GM10266 (cell line): ENCODE results near the gene UBAP2.
"Not testable (repeated sequence)": the region's sequence is repeated elsewhere in the genome, so short reads cannot be mapped to it uniquely, and the experiment has no call there.

Experiments
- DNase-seq: peaks from one replicate; pipeline ENCODE4 v3.0.0; 2012; ENCODE audit errors: extremely low spot score
- TF ChIP-seq, protein P1 (sequence below): IDR thresholded peaks from 2 replicates; pipeline ENCODE4 v1.5.1; 2012; ENCODE audit warnings: mild to moderate bottlenecking, low read depth; ENCODE audit not compliant: control insufficient read depth, insufficient read depth; ENCODE audit errors: missing control alignments

Gene UBAP2

DNA sequence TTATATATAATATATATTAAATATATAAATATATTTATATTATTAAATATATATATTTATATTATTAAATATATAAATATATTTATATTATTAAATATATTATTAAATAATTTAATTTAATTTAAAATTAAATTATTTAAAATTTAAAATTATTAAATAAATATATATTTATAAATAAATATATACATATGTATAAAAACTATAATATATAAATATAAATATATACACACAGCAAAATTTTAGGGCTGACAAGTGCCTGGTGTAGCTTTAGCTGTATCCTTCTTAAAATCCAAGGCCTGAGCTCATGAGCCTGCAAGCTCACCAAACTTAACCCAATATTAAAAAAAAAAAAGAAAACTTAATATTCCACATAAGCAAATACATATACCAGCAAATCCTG is 53.2 kb downstream of the UBAP2 start:
- TF ChIP-seq, protein P1, sequence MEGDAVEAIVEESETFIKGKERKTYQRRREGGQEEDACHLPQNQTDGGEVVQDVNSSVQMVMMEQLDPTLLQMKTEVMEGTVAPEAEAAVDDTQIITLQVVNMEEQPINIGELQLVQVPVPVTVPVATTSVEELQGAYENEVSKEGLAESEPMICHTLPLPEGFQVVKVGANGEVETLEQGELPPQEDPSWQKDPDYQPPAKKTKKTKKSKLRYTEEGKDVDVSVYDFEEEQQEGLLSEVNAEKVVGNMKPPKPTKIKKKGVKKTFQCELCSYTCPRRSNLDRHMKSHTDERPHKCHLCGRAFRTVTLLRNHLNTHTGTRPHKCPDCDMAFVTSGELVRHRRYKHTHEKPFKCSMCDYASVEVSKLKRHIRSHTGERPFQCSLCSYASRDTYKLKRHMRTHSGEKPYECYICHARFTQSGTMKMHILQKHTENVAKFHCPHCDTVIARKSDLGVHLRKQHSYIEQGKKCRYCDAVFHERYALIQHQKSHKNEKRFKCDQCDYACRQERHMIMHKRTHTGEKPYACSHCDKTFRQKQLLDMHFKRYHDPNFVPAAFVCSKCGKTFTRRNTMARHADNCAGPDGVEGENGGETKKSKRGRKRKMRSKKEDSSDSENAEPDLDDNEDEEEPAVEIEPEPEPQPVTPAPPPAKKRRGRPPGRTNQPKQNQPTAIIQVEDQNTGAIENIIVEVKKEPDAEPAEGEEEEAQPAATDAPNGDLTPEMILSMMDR: no peak
- no peak for DNase-seq

DNA sequence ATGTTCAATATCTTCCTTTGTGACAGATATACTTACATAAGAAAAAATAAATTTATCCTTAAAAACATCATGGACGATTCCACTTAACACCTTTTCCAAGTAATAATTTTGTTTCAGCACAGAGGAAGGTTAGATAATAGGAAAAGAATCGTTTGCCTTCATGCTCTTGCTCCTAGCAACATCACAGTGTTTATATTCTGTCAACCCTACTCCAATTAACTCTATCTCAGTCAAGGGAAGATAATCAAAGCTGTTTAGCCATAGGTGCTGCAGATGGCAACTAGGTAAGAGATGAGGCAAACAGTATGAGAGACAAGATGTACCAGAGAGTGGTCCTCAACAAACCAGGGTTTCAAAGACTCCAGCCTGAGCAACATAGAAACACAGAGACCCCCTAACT is 55.6 kb downstream of the UBAP2 start:
- TF ChIP-seq, protein P1: no peak
- DNase-seq: no peak

DNA sequence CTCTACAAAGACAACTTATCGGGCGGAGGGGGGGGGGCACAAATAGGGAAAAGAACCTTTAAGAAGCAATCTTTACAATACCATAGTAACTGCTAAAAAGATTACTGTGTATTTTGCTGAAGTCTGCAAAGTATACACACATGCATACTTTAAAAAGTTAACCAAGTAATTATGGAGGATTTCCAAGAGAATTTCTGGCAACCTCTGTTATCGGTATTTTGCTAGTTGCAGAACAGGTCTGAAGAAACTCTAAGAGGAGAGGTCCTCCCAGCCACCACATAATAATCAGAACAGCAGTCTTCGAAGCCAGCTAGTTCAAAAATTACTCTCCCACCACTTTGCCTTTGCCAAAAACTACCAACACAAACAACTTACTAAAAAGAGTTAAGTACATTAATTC is 56.1 kb downstream of the UBAP2 start:
- DNase-seq: no peak
- TF ChIP-seq, protein P1: no peak

DNA sequence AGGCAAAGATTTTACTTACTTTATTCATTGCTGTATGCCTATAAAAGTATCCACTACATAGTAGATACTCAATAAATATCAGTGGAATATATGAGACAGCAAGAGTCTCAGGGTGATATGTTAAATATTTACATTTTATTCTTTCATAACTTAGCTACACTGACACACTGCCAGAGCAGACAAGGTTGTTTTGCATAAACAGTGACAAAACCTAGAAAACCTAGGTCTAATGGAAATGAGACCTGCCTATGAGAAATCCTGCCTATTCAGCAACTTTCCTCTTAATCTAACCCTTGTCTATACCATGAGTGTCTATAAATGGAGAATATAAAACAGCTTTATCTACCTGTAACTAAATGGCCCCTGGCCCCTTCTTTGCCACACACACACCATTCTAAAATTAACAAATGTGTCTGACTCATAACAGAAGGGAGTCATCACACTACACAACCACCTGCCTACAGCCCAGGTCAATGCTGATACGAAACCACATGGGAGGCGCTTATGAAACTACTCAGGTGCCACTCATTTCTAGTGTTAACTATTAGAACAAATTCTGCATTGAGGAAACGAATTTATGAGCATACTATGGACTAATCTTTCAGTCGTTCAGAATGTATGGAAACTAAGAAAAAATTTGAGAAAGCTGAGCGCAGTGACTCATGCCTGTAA is 60.3 kb downstream of the UBAP2 start:
- TF ChIP-seq, protein P1: no peak
- peak; percentile 57 for DNase-seq

DNA sequence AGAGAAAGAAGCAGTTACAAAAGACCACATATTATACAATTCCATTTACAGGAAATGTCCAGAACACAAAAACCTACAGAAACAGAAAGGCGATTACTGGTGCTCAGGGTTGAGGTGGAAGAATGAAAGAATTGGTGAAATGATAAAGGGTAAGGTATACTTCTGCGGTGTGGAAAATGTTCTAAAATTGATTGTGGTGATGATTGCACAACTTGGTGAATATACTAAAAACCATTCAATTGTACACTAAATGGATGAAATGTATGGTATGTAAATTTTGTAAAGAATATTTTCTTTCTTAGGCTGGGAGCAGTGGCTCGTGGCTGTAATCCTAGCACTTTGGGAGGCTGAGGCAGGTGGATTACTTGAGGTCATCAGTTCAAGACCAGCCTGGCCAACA is 72.3 kb downstream of the UBAP2 start:
- TF ChIP-seq, protein P1: no peak
- DNase-seq: no peak

DNA sequence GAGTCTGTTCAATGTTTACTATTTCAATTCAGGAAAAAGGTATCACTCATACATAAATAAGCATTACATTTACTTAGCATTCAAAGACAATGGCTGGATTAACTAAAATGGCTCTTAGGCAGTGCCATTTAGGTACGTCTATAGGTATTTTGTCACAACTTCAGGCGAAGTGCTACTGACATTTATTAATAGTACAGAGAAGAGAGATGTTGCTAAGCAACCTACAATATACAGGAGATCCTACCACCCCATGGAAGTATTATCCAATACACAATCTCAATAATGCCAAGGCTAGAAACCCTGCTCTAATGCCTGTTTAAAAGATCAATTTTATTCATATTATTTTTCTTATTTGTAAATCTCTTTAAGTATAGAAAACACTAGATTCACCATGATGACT is 76.0 kb downstream of the UBAP2 start:
- no peak for DNase-seq
- TF ChIP-seq, protein P1: no peak

DNA sequence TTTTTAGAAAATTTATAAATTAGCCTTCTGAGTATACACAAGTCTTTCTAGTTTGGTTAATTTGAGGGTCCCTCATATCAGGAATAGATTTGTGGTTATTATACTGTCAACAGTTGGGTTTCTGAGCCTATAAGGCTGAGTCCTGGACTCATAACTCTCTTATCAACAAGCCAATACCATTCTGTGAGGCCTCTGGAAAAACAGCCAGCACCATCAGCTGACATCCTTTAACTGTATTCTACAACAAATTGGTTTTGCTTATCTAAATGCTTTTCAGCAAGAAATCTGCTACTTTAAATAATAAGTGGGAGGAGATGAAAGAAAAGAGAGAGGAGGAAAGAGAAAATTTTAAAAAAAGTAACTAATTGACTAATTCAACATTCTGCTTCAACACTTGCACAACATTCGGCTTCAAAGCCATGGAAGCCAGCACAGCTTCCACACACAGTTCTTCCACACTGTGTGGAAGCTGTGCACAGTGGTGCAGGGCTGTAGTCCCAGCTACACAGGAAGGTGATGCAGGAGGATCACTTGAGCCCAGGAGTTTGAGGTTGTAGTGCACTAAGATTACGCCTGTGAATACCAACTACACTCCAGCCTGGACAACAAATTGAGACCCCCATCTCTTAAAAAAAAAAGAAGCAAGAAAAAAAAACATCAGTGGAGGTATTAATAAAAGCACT is 84.5 kb downstream of the UBAP2 start:
- DNase-seq: no peak
- TF ChIP-seq, protein P1: no peak

DNA sequence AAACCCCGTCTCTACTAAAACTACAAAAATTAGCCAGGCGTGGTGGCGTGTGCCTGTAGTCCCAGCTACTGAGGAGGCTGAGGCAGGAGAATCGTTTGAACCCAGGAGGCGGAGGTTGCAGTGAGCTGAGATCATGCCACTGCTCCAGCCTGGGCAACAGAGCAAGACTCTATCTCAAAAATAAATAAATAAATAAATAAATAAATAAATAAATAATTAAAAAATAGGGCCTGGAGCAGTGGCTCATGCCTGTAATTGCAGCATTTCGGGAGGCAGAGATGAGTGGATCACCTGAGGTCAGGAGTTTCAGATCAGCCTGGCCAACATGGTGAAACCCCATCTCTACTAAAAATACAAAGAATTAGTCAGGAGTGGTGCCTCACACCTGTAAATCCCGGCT is 86.2 kb downstream of the UBAP2 start:
- not testable (repeated sequence) for DNase-seq
